Endothelial cell (in vitro differentiated cells): ENCODE measurements around the gene OR1D5. TPM values are rescaled to one million over a fixed set of nuclear protein-coding genes. Genes with fewer than 3 reads are reported as not detected.
"Not testable (repeated sequence)": the region's sequence is repeated elsewhere in the genome, so short reads cannot be mapped to it uniquely, and the experiment has no call there.

ENCODE experiments used
- DNase-seq: peaks from one replicate; pipeline ENCODE4 v3.0.0; 2021; ENCODE audit warnings: low spot score
- H3K27ac Mint-ChIP-seq: one replicate; pipeline ENCODE4 v1.8.0; 2021; ENCODE audit warnings: mixed read lengths, inconsistent platforms; ENCODE audit not compliant: unreplicated experiment
- H3K27me3 Mint-ChIP-seq: one replicate; pipeline ENCODE4 v1.8.0; 2021; ENCODE audit warnings: mild to moderate bottlenecking, moderate library complexity, mixed read lengths, inconsistent platforms; ENCODE audit not compliant: unreplicated experiment
- H3K36me3 Mint-ChIP-seq: one replicate; pipeline ENCODE4 v1.8.0; 2021; ENCODE audit warnings: mild to moderate bottlenecking, low read depth, mixed read lengths, inconsistent platforms; ENCODE audit not compliant: unreplicated experiment
- H3K4me1 Mint-ChIP-seq: one replicate; pipeline ENCODE4 v1.8.0; 2021; ENCODE audit warnings: mild to moderate bottlenecking, mixed read lengths, inconsistent platforms; ENCODE audit not compliant: unreplicated experiment
- H3K4me3 Mint-ChIP-seq: one replicate; pipeline ENCODE4 v1.8.0; 2021; ENCODE audit warnings: mild to moderate bottlenecking, mixed read lengths, inconsistent platforms; ENCODE audit not compliant: unreplicated experiment
- H3K9me3 Mint-ChIP-seq: one replicate; pipeline ENCODE4 v1.8.0; 2021; ENCODE audit warnings: mixed read lengths, inconsistent platforms; ENCODE audit not compliant: unreplicated experiment
- CTCF ChIP-seq: fragments of 200-600 bp; sonication (generic); IDR thresholded peaks from one replicate; pipeline ENCODE4 v1.5.0; 2021; ENCODE audit warnings: antibody characterized with exemption; ENCODE audit not compliant: unreplicated experiment
- total RNA-seq: library from RNA; stranded (reverse); fragmentation: NEBNext Ultra II Directional; extraction: Animal tissue kit (Norgen Biotek cat#: 25700); gene quantifications from one replicate; pipeline ENCODE4 v1.2.1, GENCODE V29; 2021; ENCODE audit not compliant: unreplicated experiment

OR1D5 gene
- total RNA-seq, 1 donor from 2014 or later = not detected

- Mint-ChIP-seq H3K27ac (no peak overlapping the region), H3K36me3 (peaks cover 3% of the 10 kb centered on the region), H3K27me3 (peaks cover 2% of the 10 kb centered on the region), H3K4me3 (no peak overlapping the region), H3K9me3 (no peaks in the 10 kb centered on the region), H3K4me1 (peaks cover 3% of the 10 kb centered on the region)
- no peak for TF ChIP-seq CTCF
- no peak for DNase-seq
Measured at GRCh38 chr17:3034578-3034920, 28.9 kb downstream of the OR1D5 start.

- TF ChIP-seq CTCF = no peak
- Mint-ChIP-seq H3K36me3 (peaks cover 3% of the 10 kb centered on the region), H3K27ac (no peak overlapping the region), H3K4me3 (no peak overlapping the region), H3K27me3 (peaks cover 1% of the 10 kb centered on the region), H3K9me3 (no peaks in the 10 kb centered on the region), H3K4me1 (peaks cover 3% of the 10 kb centered on the region)
- DNase-seq = no peak
Measured at GRCh38 chr17:3033741-3034577, 29.4 kb downstream of the OR1D5 start.

- peaks cover 3% of the 10 kb centered on the region for H3K4me1 Mint-ChIP-seq
- no peak overlapping the region for H3K27ac Mint-ChIP-seq
- H3K4me3 Mint-ChIP-seq = no peak overlapping the region
- DNase-seq = no peak
- peaks cover 5% of the 10 kb centered on the region for H3K36me3 Mint-ChIP-seq
- no peaks in the 10 kb centered on the region for H3K27me3 Mint-ChIP-seq
- no peak for TF ChIP-seq CTCF
- no peaks in the 10 kb centered on the region for H3K9me3 Mint-ChIP-seq
Measured at GRCh38 chr17:3033248-3033640, 30.2 kb downstream of the OR1D5 start.

- no peaks in the 10 kb centered on the region for H3K9me3 Mint-ChIP-seq
- TF ChIP-seq CTCF = no peak
- H3K27me3 Mint-ChIP-seq = no peaks in the 10 kb centered on the region
- peaks cover 3% of the 10 kb centered on the region for H3K4me1 Mint-ChIP-seq
- H3K27ac Mint-ChIP-seq = no peak overlapping the region
- DNase-seq = no peak
- no peak overlapping the region for H3K4me3 Mint-ChIP-seq
- H3K36me3 Mint-ChIP-seq = peaks cover 9% of the 10 kb centered on the region
Measured at GRCh38 chr17:3032258-3033247, 30.9 kb downstream of the OR1D5 start.

- DNase-seq = not testable (repeated sequence)
- peak overlapping the region; percentile 48 for H3K27ac Mint-ChIP-seq
Measured at GRCh38 chr17:3030852-3031470, 32.4 kb downstream of the OR1D5 start.

More at GRCh38 chr17:3030852-3031470, 32.4 kb downstream of the OR1D5 start:
- H3K36me3 Mint-ChIP-seq, H3K27me3 Mint-ChIP-seq, H3K9me3 Mint-ChIP-seq, H3K4me1 Mint-ChIP-seq: not testable (repeated sequence)
- H3K4me3 Mint-ChIP-seq = peak overlapping the region; percentile 69
